PFSK-1 (cell line): ENCODE measurements around the gene SPEG.

ENCODE experiments used
- FOXP2 ChIP-seq: optimal IDR thresholded peaks from 2 replicates; pipeline ENCODE3; 2011; ENCODE audit warnings: borderline replicate concordance, control low read depth, inconsistent platforms; ENCODE audit not compliant: insufficient read depth; ENCODE audit errors: extremely low read length, extremely low read depth
- POLR2AphosphoS5 ChIP-seq: IDR thresholded peaks from 2 replicates; pipeline ENCODE4 v1.6.1; 2012; ENCODE audit warnings: low read depth, mild to moderate bottlenecking, control low read depth, low read length, moderate library complexity
- REST ChIP-seq, 2 experiments: IDR thresholded peaks; 2 replicates each; pipeline versions ENCODE4 v1.6.1 to v1.8.0; 2011 to 2012; ENCODE audit warnings: low read depth in 2 of 2, low read length in 2 of 2, control low read depth in 1 of 2, inconsistent platforms in 1 of 2, mild to moderate bottlenecking in 1 of 2, moderate library complexity in 1 of 2; ENCODE audit not compliant: insufficient read depth in 1 of 2
- SIN3A ChIP-seq: IDR thresholded peaks from 2 replicates; pipeline ENCODE4 v1.6.1; 2012; ENCODE audit warnings: mild to moderate bottlenecking, low read length, moderate library complexity, borderline replicate concordance; ENCODE audit not compliant: insufficient read depth
- TAF1 ChIP-seq: IDR thresholded peaks from 2 replicates; pipeline ENCODE4 v1.6.1; 2012; ENCODE audit warnings: low read length, control low read depth, borderline replicate concordance; ENCODE audit not compliant: insufficient read depth

The SPEG gene

GRCh38 chr2:219448099-219448775, 13.6 kb downstream of the SPEG start:
- no peak for TF ChIP-seq REST (IDR thresholded peaks at IDR 0.05; ENCODE audit: insufficient read depth in 1 of 2, low read depth in 2 of 2, low read length in 2 of 2)
- no peak for TF ChIP-seq TAF1
- TF ChIP-seq POLR2AphosphoS5: no peak
- TF ChIP-seq SIN3A: no peak
- no peak for TF ChIP-seq FOXP2

GRCh38 chr2:219448776-219449341, 14.2 kb downstream of the SPEG start:
- TF ChIP-seq TAF1 (no peak), SIN3A (no peak), POLR2AphosphoS5 (no peak), FOXP2 (no peak), REST (IDR thresholded peaks at IDR 0.05; ENCODE audit: insufficient read depth in 1 of 2, low read depth in 2 of 2, low read length in 2 of 2) (no peak)

GRCh38 chr2:219449609-219450008, 15.0 kb downstream of the SPEG start:
- TF ChIP-seq SIN3A (no peak), REST (IDR thresholded peaks at IDR 0.05; ENCODE audit: insufficient read depth in 1 of 2, low read depth in 2 of 2, low read length in 2 of 2) (no peak), POLR2AphosphoS5 (no peak), TAF1 (no peak), FOXP2 (no peak)

GRCh38 chr2:219451661-219452360, 17.2 kb downstream of the SPEG start:
- TF ChIP-seq POLR2AphosphoS5 (no peak), SIN3A (no peak), TAF1 (no peak), REST (IDR thresholded peaks at IDR 0.05; ENCODE audit: insufficient read depth in 1 of 2, low read depth in 2 of 2, low read length in 2 of 2) (no peak), FOXP2 (no peak)
